SK-N-SH treated with all-trans-retinoic acid at 6 μM for 48 hours (cell line): ENCODE data around the gene VPS37C.

ENCODE experiments used
- ATAC-seq: fragments of 200-7000 bp; cut with Tn5 transposase; 3 replicates; pipeline ENCODE4 v1.9.1; 2020; ENCODE audit warnings: mild to moderate bottlenecking, moderate library complexity
- ARNTL ChIP-seq: fragments of 450-650 bp; formaldehyde crosslinking; IDR thresholded peaks from 2 replicates; pipeline ENCODE4 v1.5.0; 2020; ENCODE audit warnings: low read depth, mild to moderate bottlenecking, moderate library complexity, borderline replicate concordance
- BACH2 ChIP-seq: fragments of 250-450 bp; sonication (Bioruptor Pico); IDR thresholded peaks from 2 replicates; pipeline ENCODE4 v1.9.0; 2021; ENCODE audit warnings: mild to moderate bottlenecking, borderline replicate concordance
- CREB5 ChIP-seq: fragments of 250-450 bp; sonication (Bioruptor Pico); IDR thresholded peaks from 2 replicates; pipeline ENCODE4 v1.5.1; 2020; ENCODE audit warnings: low read depth, mild to moderate bottlenecking, moderate library complexity
- CSDC2 ChIP-seq: fragments of 250-450 bp; sonication (Bioruptor Pico); IDR thresholded peaks from 2 replicates; pipeline ENCODE4 v1.5.0; 2020; ENCODE audit warnings: mild to moderate bottlenecking, moderate library complexity
- ESRRG ChIP-seq: fragments of 250-450 bp; sonication (Bioruptor Pico); IDR thresholded peaks from 2 replicates; pipeline ENCODE4 v1.6.1; 2021; ENCODE audit warnings: mild to moderate bottlenecking
- GLIS3 ChIP-seq: fragments of 250-450 bp; sonication (Bioruptor Pico); IDR thresholded peaks from 2 replicates; pipeline ENCODE4 v1.5.0; 2020; ENCODE audit warnings: mild to moderate bottlenecking, moderate library complexity
- OSR1 ChIP-seq: fragments of 250-450 bp; sonication (Bioruptor Pico); IDR thresholded peaks from 2 replicates; pipeline ENCODE4 v1.8.0; 2022; ENCODE audit warnings: moderate library complexity, mild to moderate bottlenecking, inconsistent platforms
- PPARA ChIP-seq: fragments of 250-450 bp; sonication (Bioruptor Pico); IDR thresholded peaks from 2 replicates; pipeline ENCODE4 v1.5.0; 2020; ENCODE audit warnings: mild to moderate bottlenecking, borderline replicate concordance
- RARB ChIP-seq: fragments of 250-450 bp; sonication (Bioruptor Pico); IDR thresholded peaks from 2 replicates; pipeline ENCODE4 v1.8.0; 2021; ENCODE audit warnings: mild to moderate bottlenecking, moderate library complexity
- SNAI2 ChIP-seq: fragments of 250-450 bp; sonication (Bioruptor Pico); IDR thresholded peaks from 2 replicates; pipeline ENCODE4 v1.5.0; 2020; ENCODE audit warnings: mild to moderate bottlenecking, moderate library complexity
- TCF4 ChIP-seq: fragments of 250-450 bp; sonication (Bioruptor Pico); IDR thresholded peaks from 2 replicates; pipeline ENCODE4 v1.8.0; 2021; ENCODE audit warnings: mild to moderate bottlenecking, moderate library complexity, borderline replicate concordance
- TOX ChIP-seq: fragments of 250-450 bp; sonication (Bioruptor Pico); IDR thresholded peaks from 2 replicates; pipeline ENCODE4 v1.8.0; 2021; ENCODE audit warnings: mild to moderate bottlenecking, moderate library complexity, borderline replicate concordance
- ZC3H10 ChIP-seq: fragments of 250-450 bp; sonication (Bioruptor Pico); IDR thresholded peaks from 2 replicates; pipeline ENCODE4 v1.5.1; 2021; ENCODE audit warnings: mild to moderate bottlenecking, moderate library complexity
- ZFP3 ChIP-seq: fragments of 250-450 bp; sonication (Bioruptor Pico); IDR thresholded peaks from 2 replicates; pipeline ENCODE4 v1.5.0; 2020; ENCODE audit warnings: mild to moderate bottlenecking, moderate library complexity
- ZFP30 ChIP-seq: fragments of 450-650 bp; formaldehyde crosslinking; IDR thresholded peaks from 2 replicates; pipeline ENCODE4 v1.5.0; 2022; ENCODE audit warnings: mild to moderate bottlenecking, moderate library complexity
- ZNF565 ChIP-seq: fragments of 450-650 bp; formaldehyde crosslinking; conservative IDR thresholded peaks from 2 replicates; pipeline ENCODE4 v1.5.0; 2020; ENCODE audit warnings: low read depth, mild to moderate bottlenecking, moderate library complexity
- ZNF70 ChIP-seq: fragments of 450-650 bp; formaldehyde crosslinking; IDR thresholded peaks from 2 replicates; pipeline ENCODE4 v1.5.0; 2020; ENCODE audit warnings: mild to moderate bottlenecking, moderate library complexity
- ZNF8 ChIP-seq: fragments of 450-650 bp; formaldehyde crosslinking; IDR thresholded peaks from 2 replicates; pipeline ENCODE4 v1.5.0; 2020; ENCODE audit warnings: mild to moderate bottlenecking, moderate library complexity
- TF ChIP-seq, protein P1 (sequence below): fragments of 250-450 bp; sonication (Bioruptor Pico); IDR thresholded peaks from 2 replicates; pipeline ENCODE4 v1.5.1; 2021; ENCODE audit warnings: mild to moderate bottlenecking, moderate library complexity
- TF ChIP-seq, protein P2 (sequence below): fragments of 250-450 bp; sonication (Bioruptor Pico); IDR thresholded peaks from 2 replicates; pipeline ENCODE4 v1.8.0; 2020; ENCODE audit warnings: mild to moderate bottlenecking, moderate library complexity, borderline replicate concordance
- TF ChIP-seq, protein P3 (sequence below): fragments of 250-450 bp; sonication (Bioruptor Pico); IDR thresholded peaks from 2 replicates; pipeline ENCODE4 v1.8.0; 2021; ENCODE audit warnings: low read depth, mild to moderate bottlenecking, moderate library complexity, borderline replicate concordance

Gene VPS37C

DNA sequence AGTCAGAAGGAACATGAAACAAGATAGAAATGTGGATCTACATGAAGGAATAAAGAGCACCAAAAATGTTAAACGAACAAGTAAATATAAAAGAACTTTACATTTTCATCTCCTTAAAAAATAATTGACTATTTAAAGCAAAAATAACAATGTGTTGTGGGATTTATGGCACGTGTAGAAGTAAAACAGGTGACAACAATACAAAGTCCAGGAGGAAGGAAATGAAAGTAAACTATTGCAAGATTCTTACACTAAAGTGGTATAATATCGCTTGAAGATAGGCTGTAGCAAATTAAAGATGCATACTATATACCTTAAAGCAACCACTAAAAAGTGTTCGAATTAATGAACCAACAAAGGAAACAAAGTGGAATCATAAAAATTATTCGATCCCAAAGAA is 5.5 kb downstream of the VPS37C start (continued):
- TF ChIP-seq, protein P1, sequence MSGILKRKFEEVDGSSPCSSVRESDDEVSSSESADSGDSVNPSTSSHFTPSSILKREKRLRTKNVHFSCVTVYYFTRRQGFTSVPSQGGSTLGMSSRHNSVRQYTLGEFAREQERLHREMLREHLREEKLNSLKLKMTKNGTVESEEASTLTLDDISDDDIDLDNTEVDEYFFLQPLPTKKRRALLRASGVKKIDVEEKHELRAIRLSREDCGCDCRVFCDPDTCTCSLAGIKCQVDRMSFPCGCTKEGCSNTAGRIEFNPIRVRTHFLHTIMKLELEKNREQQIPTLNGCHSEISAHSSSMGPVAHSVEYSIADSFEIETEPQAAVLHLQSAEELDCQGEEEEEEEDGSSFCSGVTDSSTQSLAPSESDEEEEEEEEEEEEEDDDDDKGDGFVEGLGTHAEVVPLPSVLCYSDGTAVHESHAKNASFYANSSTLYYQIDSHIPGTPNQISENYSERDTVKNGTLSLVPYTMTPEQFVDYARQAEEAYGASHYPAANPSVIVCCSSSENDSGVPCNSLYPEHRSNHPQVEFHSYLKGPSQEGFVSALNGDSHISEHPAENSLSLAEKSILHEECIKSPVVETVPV (CRISPR knock-in tag): no peak
- TF ChIP-seq, protein P2, sequence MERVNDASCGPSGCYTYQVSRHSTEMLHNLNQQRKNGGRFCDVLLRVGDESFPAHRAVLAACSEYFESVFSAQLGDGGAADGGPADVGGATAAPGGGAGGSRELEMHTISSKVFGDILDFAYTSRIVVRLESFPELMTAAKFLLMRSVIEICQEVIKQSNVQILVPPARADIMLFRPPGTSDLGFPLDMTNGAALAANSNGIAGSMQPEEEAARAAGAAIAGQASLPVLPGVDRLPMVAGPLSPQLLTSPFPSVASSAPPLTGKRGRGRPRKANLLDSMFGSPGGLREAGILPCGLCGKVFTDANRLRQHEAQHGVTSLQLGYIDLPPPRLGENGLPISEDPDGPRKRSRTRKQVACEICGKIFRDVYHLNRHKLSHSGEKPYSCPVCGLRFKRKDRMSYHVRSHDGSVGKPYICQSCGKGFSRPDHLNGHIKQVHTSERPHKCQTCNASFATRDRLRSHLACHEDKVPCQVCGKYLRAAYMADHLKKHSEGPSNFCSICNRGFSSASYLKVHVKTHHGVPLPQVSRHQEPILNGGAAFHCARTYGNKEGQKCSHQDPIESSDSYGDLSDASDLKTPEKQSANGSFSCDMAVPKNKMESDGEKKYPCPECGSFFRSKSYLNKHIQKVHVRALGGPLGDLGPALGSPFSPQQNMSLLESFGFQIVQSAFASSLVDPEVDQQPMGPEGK (CRISPR knock-in tag): no peak
- TF ChIP-seq ESRRG (CRISPR knock-in tag) (no peak), ZNF565 (CRISPR knock-in tag) (no peak), ZFP3 (no peak), TOX (CRISPR knock-in tag) (no peak), RARB (CRISPR knock-in tag) (no peak), CREB5 (no peak), GLIS3 (CRISPR knock-in tag) (no peak), SNAI2 (CRISPR knock-in tag) (no peak)

GRCh38 chr11:61155312-61155711 is 5.9 kb downstream of the VPS37C start:
- no peak for TF ChIP-seq ZFP30
- no peak for ATAC-seq

DNA sequence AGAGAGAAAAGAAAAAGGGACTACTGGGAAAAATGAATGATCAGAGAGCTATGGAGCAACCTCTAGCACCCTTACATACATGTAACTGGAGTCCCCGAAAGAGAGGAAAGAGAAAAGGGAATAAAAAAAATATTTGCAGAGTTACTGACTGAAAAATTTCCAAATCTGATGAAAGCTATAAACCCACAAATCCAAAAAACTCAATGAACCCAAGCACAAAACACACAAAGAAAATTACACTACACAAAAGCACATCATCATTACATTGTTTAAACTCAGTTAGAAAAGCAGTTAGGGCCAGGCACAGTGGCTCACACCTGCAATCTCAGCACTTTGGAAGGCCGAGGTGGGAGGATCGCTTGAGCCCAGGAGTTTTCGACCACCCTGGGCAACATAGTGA is 6.7 kb downstream of the VPS37C start:
- ATAC-seq: no peak

DNA sequence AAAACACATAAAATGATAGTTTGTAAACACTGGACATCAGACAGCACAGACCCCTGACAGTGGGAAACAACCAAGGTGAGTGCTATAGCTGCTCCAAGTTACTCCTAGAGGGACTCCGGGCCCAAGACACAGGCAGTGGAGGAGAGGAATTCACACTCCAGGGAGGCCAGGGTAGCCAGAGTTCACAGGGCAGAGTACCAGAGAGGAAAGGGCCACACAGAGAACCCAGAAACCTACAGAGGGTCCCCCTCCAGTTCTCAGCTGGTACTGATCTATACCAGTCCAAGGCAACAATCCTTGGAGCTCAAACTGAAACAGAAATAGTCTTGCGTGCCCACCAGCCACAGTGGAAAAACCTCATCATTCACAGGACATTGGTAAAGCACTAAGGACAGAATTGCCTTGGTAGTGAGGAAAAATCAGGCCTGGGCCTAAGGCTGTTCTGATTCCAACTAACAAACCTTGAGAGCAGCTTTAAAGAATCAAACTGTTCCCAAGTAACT is 7.6 kb downstream of the VPS37C start:
- no peak for TF ChIP-seq RARB (CRISPR knock-in tag)
- TF ChIP-seq PPARA (CRISPR knock-in tag): no peak
- no peak for TF ChIP-seq TCF4
- TF ChIP-seq ZNF8 (CRISPR knock-in tag): no peak
- TF ChIP-seq ZNF565 (CRISPR knock-in tag): no peak
- no peak for TF ChIP-seq ZC3H10 (CRISPR knock-in tag)
- TF ChIP-seq CREB5: no peak
- TF ChIP-seq ARNTL: no peak
- TF ChIP-seq OSR1 (CRISPR knock-in tag): no peak
- no peak for TF ChIP-seq ZFP30
- TF ChIP-seq SNAI2 (CRISPR knock-in tag): no peak
- no peak for TF ChIP-seq GLIS3 (CRISPR knock-in tag)
- TF ChIP-seq, protein P3, sequence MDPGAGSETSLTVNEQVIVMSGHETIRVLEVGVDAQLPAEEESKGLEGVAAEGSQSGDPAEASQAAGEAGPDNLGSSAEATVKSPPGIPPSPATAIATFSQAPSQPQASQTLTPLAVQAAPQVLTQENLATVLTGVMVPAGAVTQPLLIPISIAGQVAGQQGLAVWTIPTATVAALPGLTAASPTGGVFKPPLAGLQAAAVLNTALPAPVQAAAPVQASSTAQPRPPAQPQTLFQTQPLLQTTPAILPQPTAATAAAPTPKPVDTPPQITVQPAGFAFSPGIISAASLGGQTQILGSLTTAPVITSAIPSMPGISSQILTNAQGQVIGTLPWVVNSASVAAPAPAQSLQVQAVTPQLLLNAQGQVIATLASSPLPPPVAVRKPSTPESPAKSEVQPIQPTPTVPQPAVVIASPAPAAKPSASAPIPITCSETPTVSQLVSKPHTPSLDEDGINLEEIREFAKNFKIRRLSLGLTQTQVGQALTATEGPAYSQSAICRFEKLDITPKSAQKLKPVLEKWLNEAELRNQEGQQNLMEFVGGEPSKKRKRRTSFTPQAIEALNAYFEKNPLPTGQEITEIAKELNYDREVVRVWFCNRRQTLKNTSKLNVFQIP (CRISPR knock-in tag): no peak
- no peak for TF ChIP-seq BACH2 (CRISPR knock-in tag)
- no peak for TF ChIP-seq ZNF70 (CRISPR knock-in tag)
- TF ChIP-seq TOX (CRISPR knock-in tag): no peak
- TF ChIP-seq, protein P2 (CRISPR knock-in tag): no peak
- TF ChIP-seq CSDC2 (CRISPR knock-in tag): no peak
- TF ChIP-seq, all 23 proteins: peak for 0
- ATAC-seq: peak; percentile 63

More for the DNA sequence above, 6.7 kb downstream of the VPS37C start:
- TF ChIP-seq ESRRG (CRISPR knock-in tag): no peak
- no peak for TF ChIP-seq TCF4
- TF ChIP-seq ZFP3: no peak
- TF ChIP-seq TOX (CRISPR knock-in tag): no peak
